DOHH2 (cell line): ENCODE data around the gene DUSP12.

ENCODE experiments used
- H3F3A ChIP-seq: fragments of 200-600 bp; sonication (generic), shearing (Covaris generic); 2 replicates; pipeline ENCODE4 v1.6.0; 2016; ENCODE audit warnings: antibody characterized with exemption, mild to moderate bottlenecking; ENCODE audit not compliant: control insufficient read depth, insufficient read depth
- H3K27ac ChIP-seq: fragments of 200-600 bp; sonication (generic); 2 replicates; pipeline ENCODE4 v1.5.1; 2014; ENCODE audit warnings: low read depth, mild to moderate bottlenecking, low read length, moderate library complexity
- H3K27me3 ChIP-seq: fragments of 200-600 bp; sonication (generic); 2 replicates; pipeline ENCODE4 v1.6.1; 2014; ENCODE audit warnings: mild to moderate bottlenecking, low read length, mixed read lengths; ENCODE audit not compliant: control insufficient read depth
- H3K36me3 ChIP-seq: fragments of 200-600 bp; sonication (generic); 2 replicates; pipeline ENCODE4 v1.6.1; 2014; ENCODE audit warnings: mild to moderate bottlenecking, low read length, moderate library complexity, mixed read lengths; ENCODE audit not compliant: control insufficient read depth
- H3K4me1 ChIP-seq: fragments of 200-600 bp; sonication (generic); 2 replicates; pipeline ENCODE4 v1.6.1; 2014; ENCODE audit warnings: mild to moderate bottlenecking, low read length, mixed read lengths; ENCODE audit not compliant: control insufficient read depth
- H3K4me2 ChIP-seq: fragments of 200-600 bp; sonication (generic); 2 replicates; pipeline ENCODE4 v1.6.0; 2014; ENCODE audit warnings: mild to moderate bottlenecking, low read length, moderate library complexity
- H3K4me3 ChIP-seq: fragments of 200-600 bp; sonication (generic); 2 replicates; pipeline ENCODE4 v1.5.1; 2014; ENCODE audit warnings: mild to moderate bottlenecking, low read length, mixed read lengths
- H3K79me2 ChIP-seq: fragments of 200-600 bp; sonication (generic); 2 replicates; pipeline ENCODE4 v1.6.1; 2014; ENCODE audit warnings: mild to moderate bottlenecking, low read length, mixed read lengths; ENCODE audit not compliant: control insufficient read depth
- H3K9me2 ChIP-seq: fragments of 200-600 bp; sonication (generic); replicated peaks from 2 replicates; pipeline ENCODE4 v1.6.1; 2014; ENCODE audit warnings: mild to moderate bottlenecking, low read length, mixed read lengths; ENCODE audit not compliant: control insufficient read depth
- H3K9me3 ChIP-seq: fragments of 200-600 bp; sonication (generic); 2 replicates; pipeline ENCODE4 v1.6.1; 2014; ENCODE audit warnings: antibody characterized with exemption, low read length, mixed read lengths; ENCODE audit not compliant: control insufficient read depth, insufficient read depth
- H4K20me1 ChIP-seq: fragments of 200-600 bp; sonication (generic); 2 replicates; pipeline ENCODE4 v1.6.0; 2014; ENCODE audit warnings: low read depth, mild to moderate bottlenecking, antibody characterized with exemption, low read length, moderate library complexity; ENCODE audit not compliant: control insufficient read depth, insufficient read depth
- CTCF ChIP-seq: fragments of 200-600 bp; sonication (generic); IDR thresholded peaks from one replicate; pipeline ENCODE4 v1.5.1; 2014; ENCODE audit warnings: antibody characterized with exemption, mild to moderate bottlenecking, low read depth, low read length; ENCODE audit not compliant: poor library complexity, severe bottlenecking
- EZH2phosphoT487 ChIP-seq: fragments of 200-600 bp; sonication (generic); IDR thresholded peaks from 2 replicates; pipeline ENCODE4 v1.6.1; 2017; ENCODE audit warnings: borderline replicate concordance, mild to moderate bottlenecking, antibody characterized with exemption, low read length, moderate library complexity, mixed read lengths

Gene DUSP12

GRCh38 chr1:161728376-161729226, 21.0 kb upstream of the DUSP12 start:
- no peaks in the 10 kb centered on the region for H4K20me1 ChIP-seq
- no peaks in the 10 kb centered on the region for H3K9me2 ChIP-seq
- no peak for TF ChIP-seq EZH2phosphoT487
- TF ChIP-seq CTCF = no peak
- no peak overlapping the region for H3K4me3 ChIP-seq
- no peaks in the 10 kb centered on the region for H3K9me3 ChIP-seq
- H3K36me3 ChIP-seq = no peaks in the 10 kb centered on the region
- peaks cover 16% of the 10 kb centered on the region for H3F3A ChIP-seq
- no peak overlapping the region for H3K27ac ChIP-seq
- peaks cover 40% of the 10 kb centered on the region for H3K4me1 ChIP-seq
- H3K27me3 ChIP-seq = no peaks in the 10 kb centered on the region
- H3K79me2 ChIP-seq = peaks cover 14% of the 10 kb centered on the region
- H3K4me2 ChIP-seq = peak overlapping the region; percentile 94

- no peak overlapping the region for H3K27ac ChIP-seq
- H4K20me1 ChIP-seq = no peaks in the 10 kb centered on the region
- H3K4me3 ChIP-seq = no peak overlapping the region
- peaks cover 33% of the 10 kb centered on the region for H3K4me1 ChIP-seq
- no peaks in the 10 kb centered on the region for H3K9me3 ChIP-seq
- no peaks in the 10 kb centered on the region for H3K27me3 ChIP-seq
- H3F3A ChIP-seq = peaks cover 8% of the 10 kb centered on the region
- no peak for TF ChIP-seq CTCF
- TF ChIP-seq EZH2phosphoT487 = no peak
- no peak overlapping the region for H3K4me2 ChIP-seq
- H3K9me2 ChIP-seq = no peaks in the 10 kb centered on the region
- H3K36me3 ChIP-seq = no peaks in the 10 kb centered on the region
- peaks cover 14% of the 10 kb centered on the region for H3K79me2 ChIP-seq
These were observed 19.5 kb upstream of the DUSP12 start for GRCh38 chr1:161730050-161730564.

- Histone ChIP-seq H3K9me3 (no peaks in the 10 kb centered on the region), H3K4me1 (peaks cover 31% of the 10 kb centered on the region), H3K27me3 (no peaks in the 10 kb centered on the region), H3K79me2 (peaks cover 9% of the 10 kb centered on the region), H3K9me2 (no peaks in the 10 kb centered on the region), H3K4me2 (no peak overlapping the region), H4K20me1 (no peaks in the 10 kb centered on the region), H3K4me3 (no peak overlapping the region), H3F3A (peaks cover 8% of the 10 kb centered on the region), H3K27ac (no peak overlapping the region), H3K36me3 (no peaks in the 10 kb centered on the region)
- TF ChIP-seq EZH2phosphoT487 (no peak), CTCF (no peak)
These were observed 18.3 kb upstream of the DUSP12 start for GRCh38 chr1:161731241-161731640.
